Ramos (cell line): ENCODE data around the gene WDHD1.
"Not testable (repeated sequence)": the region's sequence is repeated elsewhere in the genome, so short reads cannot be mapped to it uniquely, and the experiment has no call there.

Source experiments
- in situ Hi-C: fragments of 300-500 bp; cut with MboI; formaldehyde crosslinking; loops from one replicate; pipeline ENCODE4 v1.14.3; 2022; ENCODE audit warnings: low sequenced_read_pairs; ENCODE audit not compliant: unreplicated experiment

Gene WDHD1

DNA sequence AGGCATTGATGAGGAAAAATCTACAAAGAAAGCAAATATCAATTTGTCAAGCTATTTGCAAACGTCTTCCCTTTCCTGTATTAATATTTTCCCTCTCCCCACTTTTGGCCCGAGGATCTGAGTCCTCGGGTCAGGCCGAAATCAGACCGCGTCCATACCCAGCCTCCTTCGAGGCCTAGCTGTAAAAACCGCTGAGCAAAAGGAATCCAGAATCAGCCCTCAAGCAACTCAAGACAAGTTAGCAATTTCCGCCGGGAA lies 24.2 kb upstream of the WDHD1 start:
- in situ Hi-C loops: no loop called here

DNA sequence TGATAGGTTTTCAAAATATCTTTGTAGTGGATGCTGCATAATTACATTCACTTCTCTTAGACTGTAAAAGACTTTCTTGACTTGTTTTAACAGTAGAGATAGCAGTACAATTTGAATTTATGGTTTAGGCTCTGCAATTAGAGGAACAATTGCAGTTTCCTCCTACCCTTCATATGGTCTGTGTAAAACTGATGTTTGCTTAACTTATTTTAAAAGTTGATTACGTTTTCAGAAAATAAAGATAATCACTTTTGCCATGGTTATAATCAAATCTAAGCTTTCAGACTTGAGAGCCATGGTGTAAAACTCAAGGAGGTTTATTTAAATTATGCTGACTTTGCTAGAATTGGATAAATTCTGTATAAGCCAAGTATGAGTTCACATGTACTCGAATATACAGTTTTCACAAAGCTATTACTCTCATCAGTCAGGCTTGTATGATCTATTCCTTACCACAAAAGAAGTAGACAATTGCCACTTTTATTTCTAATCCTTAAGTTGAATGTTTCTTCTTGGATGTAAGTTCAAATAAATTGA lies 22.1 kb upstream of the WDHD1 start:
- in situ Hi-C loops: no loop called here

GRCh38 chr14:55047301-55048053 lies 20.6 kb upstream of the WDHD1 start:
- in situ Hi-C loops: no loop called here

GRCh38 chr14:55045087-55045486 lies 18.2 kb upstream of the WDHD1 start:
- in situ Hi-C loops: no loop called here

DNA sequence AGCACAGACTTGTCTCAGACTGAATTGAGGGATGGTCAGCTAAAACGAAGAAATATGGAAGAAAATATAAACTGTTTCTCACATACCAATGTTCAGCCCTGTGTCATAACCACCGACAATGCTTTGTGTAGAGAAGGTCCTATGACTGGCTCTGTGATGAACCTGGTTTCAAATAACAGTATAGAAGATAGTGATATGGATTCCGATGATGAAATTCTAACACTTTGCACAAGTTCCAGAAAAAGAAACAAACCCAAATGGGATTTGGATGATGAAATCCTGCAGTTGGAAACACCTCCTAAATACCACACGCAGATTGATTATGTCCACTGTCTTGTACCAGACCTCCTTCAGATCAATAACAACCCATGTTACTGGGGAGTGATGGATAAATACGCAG lies 16.6 kb upstream of the WDHD1 start:
- in situ Hi-C loops: no loop called here

DNA sequence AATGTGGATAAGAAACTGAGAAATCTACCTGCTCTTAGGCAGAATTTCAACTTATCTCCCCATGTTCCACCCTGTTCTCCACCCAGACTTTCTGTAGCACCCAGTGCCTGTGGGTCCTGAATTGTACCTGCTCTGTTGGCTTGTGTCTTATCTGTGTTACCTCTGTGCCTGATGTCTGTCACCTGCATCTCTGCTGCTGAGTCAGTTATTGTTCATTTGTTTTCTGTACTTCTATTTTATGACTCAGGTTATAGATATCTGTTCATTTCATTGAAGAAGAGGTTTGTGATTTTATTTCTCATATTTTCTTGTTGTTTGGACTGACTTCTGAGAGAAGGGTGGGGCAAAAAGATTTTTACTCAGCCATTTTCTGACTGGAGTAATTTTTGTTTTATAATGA lies 11.8 kb upstream of the WDHD1 start:
- in situ Hi-C loops: no loop called here

DNA sequence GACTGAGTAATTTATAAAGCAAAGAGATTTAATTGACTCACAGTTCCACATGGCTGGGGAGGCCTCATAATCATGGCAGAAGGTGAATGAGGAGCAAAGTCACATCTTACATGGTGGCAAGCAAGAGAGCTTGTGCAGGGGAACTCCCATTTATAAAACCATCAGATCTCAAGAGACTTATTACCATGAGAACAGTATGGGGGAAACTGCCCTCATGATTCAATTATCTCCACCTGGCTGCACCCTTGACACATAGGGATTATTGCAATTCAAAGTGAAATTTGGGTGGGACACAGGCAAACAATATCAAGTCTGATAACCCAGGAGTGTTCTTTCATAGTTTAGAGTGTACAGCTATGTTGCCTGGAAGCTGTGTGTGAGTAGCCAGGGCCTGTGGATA lies 11.1 kb upstream of the WDHD1 start:
- in situ Hi-C loops: not testable (repeated sequence)

DNA sequence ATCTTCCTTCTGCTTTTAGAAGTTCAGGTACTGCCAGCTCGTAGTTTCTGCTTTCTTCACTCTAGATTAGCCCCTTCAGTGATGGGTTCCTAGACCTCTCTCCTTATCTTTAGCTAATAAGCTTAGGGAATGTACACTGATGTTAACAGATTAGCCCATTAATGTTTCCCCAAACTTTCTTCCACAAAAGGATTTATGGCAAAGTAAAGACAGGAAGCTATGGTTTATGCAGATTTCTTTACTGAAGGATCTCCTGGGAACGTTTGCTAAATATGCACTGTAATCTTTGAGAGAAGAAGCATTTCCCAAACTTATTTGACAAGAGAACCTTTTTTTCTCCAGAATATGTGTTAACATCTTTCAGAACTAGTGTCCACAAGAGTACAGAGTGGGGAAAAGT lies 4.3 kb upstream of the WDHD1 start:
- in situ Hi-C loops: no loop called here

DNA sequence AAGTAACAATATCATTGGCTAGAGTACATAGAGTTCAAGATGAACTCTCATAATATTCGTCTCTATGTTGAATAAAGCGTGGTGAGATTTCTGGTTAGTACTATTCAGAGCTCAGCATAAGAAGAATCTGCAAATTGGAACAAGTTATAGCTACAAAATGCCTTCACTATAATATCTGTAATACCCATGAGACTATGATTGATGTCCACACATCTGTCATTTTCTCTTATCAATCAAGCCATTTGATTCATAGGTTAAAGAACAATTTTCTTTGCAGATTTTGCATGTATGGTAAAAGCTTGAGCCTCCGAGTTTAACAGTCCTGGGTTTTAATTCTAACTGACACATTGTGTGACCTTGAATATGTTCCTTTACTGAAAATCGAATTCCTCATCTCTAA lies 1.6 kb upstream of the WDHD1 start:
- in situ Hi-C loops: no loop called here

GRCh38 chr14:55028066-55028465 lies 1.2 kb upstream of the WDHD1 start:
- in situ Hi-C loops: no loop called here

GRCh38 chr14:55026441-55026792 lies 482 bp downstream of the WDHD1 start:
- in situ Hi-C loops: no loop called here

DNA sequence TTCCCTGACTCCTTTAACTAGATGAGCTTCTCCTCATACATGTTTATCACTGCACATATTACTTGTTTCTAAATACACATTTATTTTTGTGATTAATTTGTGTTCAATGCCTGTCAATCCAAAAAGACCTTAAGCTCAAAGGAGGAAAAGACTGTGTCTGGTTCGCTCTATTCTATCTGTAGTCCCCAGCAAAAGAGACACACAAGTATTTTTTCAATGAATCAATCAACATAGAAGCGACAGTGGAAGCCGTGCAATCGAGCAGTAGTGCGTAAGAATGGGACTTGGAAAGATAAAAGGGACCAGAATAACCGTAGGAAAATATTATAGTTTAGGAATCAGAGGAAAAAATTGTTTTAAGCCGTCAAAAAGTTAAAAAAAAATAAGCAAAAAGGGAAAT lies 951 bp downstream of the WDHD1 start:
- in situ Hi-C loops: no loop called here

GRCh38 chr14:55024365-55024764 lies 2.5 kb downstream of the WDHD1 start:
- in situ Hi-C loops: not testable (repeated sequence)

DNA sequence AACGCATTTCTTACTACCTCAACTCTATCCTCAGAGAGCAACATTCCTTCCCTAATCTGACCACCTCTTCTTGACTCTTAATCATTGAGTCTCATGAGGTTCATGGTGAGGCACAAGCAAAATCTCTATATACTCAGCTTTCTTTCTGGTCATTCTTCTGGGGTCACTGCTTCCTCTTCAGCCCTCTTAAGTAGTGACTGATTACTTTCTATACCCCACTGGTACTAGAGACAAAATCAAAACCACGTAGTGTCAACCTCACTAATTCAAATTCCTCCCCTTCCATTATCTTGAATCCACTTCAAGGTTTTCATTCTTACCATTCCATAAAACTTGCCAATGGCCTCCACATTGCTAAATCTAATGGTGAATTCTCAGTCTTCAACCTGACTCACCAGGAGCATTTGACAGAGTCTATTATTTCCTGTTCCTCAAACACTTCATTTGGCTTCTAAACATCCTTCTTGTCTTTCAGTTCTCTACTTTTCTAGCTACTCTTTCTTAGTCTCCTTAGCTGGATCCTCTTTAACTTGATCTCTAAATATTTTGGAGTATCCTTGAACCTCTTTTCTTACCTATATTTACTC lies 6.8 kb downstream of the WDHD1 start:
- in situ Hi-C loops: no loop called here

- in situ Hi-C loops: no loop called here
Measured at GRCh38 chr14:55015006-55015405, 11.9 kb downstream of the WDHD1 start.

- in situ Hi-C loops: no loop called here
Measured at GRCh38 chr14:55005071-55005470, 21.8 kb downstream of the WDHD1 start.

DNA sequence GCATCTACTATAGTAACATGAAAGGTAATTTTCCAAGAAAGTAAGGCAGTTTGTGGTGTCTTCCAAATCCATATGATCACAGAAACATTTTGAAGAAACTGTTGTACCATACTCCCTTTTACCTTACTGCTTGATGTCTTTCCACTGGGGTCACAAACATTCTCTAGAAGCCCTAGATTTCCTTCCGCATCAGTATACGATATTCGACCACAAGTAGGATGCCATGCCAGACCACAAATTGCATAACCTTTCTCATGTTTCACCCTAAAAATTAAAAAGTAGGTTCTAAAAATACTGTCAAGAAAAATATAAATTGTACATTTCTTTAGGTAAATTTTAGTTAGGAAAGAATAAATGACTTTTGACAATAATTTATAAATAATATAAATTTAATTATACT lies 26.5 kb downstream of the WDHD1 start:
- in situ Hi-C loops: no loop called here

DNA sequence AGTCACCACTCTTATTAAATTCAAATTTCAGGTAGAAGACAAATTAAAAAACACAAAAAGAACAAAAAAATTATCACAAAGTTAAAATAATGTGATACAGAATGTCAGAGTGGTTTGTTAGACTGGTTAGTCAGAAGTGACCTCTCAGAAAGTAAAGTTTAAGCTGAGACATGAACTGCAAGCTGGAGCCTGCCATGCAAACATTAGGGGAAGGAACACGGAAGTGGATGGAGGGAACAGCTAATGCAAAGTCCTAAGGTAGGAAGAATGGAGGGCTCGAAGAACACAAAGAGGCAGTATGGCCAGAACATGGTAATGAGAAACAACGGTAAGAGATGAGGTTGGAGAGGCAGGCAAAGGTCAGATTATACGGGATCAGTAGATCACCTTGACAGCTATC lies 41.7 kb downstream of the WDHD1 start:
- in situ Hi-C loops: no loop called here

- in situ Hi-C loops: no loop called here
Measured at GRCh38 chr14:54981698-54982097, 45.2 kb downstream of the WDHD1 start.

GRCh38 chr14:54979039-54979438 lies 47.9 kb downstream of the WDHD1 start:
- in situ Hi-C loops: no loop called here

DNA sequence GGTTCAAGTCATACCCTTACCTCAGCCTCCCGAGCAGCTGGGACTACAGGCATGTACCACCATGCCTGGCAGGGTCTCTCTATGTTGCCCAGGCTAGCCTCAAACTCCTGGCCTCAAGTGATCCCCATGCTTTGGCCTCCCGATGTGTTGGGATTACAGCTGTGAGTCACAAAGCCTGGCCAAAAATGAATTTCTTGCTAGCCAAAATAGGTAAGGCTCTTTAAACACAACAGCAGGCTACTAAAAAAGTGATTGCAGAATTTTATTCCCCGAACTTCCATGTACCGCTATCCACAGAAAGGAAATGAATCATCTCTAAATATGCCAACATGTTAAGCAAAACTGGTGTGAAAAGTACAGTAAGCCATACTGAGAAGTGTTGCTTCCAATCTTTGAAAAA lies 50.6 kb downstream of the WDHD1 start:
- in situ Hi-C loops: no loop called here

GRCh38 chr14:54975856-54976255 lies 51.0 kb downstream of the WDHD1 start:
- in situ Hi-C loops: no loop called here
